GM10266 (cell line): Measurements from ENCODE around the gene C11orf24.

ENCODE experiments used
- DNase-seq: peaks from one replicate; pipeline ENCODE4 v3.0.0; 2012; ENCODE audit errors: extremely low spot score
- TF ChIP-seq, protein P1 (sequence below): IDR thresholded peaks from 2 replicates; pipeline ENCODE4 v1.5.1; 2012; ENCODE audit warnings: mild to moderate bottlenecking, low read depth; ENCODE audit not compliant: control insufficient read depth, insufficient read depth; ENCODE audit errors: missing control alignments

Gene C11orf24

DNA sequence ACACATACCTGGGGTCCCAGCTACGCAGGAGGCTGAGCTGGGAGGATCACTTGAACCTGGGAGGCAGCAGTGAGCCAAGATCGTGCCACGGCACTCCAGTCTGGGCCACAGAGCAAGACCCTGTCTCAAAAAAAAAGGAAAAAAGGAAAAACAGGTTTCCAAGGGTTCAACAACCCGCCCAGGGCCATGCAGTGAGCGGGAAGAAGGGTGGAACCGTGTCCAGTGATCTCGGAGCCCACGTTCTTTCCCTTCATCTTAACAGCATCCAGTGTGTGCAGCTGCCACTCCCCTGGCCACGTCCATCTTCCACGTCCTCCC is 25.7 kb upstream of the C11orf24 start:
- TF ChIP-seq, protein P1, sequence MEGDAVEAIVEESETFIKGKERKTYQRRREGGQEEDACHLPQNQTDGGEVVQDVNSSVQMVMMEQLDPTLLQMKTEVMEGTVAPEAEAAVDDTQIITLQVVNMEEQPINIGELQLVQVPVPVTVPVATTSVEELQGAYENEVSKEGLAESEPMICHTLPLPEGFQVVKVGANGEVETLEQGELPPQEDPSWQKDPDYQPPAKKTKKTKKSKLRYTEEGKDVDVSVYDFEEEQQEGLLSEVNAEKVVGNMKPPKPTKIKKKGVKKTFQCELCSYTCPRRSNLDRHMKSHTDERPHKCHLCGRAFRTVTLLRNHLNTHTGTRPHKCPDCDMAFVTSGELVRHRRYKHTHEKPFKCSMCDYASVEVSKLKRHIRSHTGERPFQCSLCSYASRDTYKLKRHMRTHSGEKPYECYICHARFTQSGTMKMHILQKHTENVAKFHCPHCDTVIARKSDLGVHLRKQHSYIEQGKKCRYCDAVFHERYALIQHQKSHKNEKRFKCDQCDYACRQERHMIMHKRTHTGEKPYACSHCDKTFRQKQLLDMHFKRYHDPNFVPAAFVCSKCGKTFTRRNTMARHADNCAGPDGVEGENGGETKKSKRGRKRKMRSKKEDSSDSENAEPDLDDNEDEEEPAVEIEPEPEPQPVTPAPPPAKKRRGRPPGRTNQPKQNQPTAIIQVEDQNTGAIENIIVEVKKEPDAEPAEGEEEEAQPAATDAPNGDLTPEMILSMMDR: no peak
- no peak for DNase-seq

DNA sequence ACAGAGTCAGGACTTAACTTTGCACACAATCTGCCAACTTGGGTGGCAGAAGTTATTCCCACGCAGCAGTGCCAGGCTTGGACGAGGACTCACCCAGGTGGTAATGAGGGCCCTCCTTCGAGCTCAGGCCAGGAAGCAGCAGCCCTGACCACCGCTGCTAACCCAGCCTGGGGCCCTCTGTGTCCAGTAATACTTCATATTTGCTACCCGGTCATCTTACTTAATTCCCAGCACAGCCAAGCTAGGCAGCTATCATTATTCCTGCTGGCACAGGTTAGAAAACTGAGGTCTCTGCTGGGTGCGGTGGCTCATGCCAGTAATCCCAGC is 25.2 kb upstream of the C11orf24 start:
- no peak for DNase-seq
- TF ChIP-seq, protein P1: no peak

DNA sequence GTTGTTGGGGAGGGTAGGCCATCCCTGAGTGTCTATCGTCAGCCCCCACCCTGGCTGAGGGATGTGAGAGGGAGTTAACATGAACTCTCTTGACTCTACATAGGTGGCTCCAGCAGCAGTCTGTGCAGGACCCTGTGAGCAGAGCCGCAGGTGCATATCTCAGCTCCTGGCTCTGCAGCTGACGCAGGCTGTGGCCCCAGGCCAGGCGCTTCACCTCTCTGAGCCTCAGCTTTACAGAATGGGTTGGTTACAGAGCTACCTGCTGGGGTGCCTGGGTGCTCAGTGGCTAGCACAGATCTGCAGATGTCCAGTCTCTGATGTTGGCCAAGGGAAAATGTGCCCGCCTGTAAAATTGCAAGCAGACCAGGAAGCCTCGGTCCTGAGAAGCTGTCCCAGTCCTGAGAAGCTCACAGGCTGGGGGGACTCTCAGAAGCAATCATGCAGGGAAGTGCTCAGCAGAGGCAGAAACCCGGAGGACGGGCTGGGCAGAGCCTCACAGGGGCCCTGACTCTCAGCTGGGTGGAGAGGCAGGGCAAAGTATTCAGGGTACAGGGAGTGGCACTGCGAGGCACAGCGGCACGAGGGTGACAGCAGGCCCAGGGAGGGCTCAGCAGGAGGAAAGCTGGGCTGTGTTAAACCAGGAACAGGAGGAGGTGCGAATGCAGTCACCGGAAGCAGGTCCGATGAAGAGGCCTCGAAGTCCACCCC is 24.7 kb upstream of the C11orf24 start:
- no peak for DNase-seq
- TF ChIP-seq, protein P1: no peak

GRCh38 chr11:68295940-68296339 is 24.2 kb upstream of the C11orf24 start:
- TF ChIP-seq, protein P1: no peak
- no peak for DNase-seq

DNA sequence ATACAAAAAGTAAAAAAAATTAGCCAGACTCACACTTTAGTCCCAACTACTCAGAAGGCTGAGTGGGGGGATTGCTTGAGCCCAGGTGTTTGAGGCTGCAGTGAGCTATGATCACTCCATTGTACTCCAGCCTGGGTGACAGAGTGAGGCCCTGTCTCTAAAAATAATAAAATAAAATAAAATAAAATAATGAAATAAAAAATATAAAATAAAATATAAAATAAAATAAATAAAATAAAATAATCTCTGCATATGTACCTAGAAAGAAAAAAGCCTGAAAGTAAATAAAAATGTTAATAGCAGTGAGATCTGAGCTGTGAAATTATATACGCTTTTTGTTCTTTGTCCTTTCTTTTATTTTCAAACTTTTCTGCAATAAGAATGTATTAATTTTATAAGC is 23.5 kb upstream of the C11orf24 start:
- TF ChIP-seq, protein P1: no peak

DNA sequence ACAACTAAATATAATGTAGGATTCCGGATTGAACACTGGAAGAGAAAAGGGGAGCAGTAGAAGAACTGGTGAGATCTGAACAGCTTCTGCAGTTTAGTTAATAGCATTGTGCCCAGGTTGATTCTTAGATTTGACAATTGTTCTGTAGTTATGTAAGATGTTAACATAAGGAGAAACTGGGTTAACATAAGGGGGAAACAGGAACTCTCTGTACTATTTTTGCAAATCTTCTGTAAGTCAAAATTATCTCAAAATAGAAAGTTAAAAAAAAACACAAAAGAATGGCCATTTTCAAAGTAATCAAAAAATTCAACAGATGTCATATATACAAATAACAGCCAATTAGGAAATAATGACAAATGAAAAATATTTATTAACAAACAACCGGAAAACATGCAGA is 21.9 kb upstream of the C11orf24 start:
- DNase-seq: no peak
- TF ChIP-seq, protein P1: no peak

More for the DNA sequence above, 23.5 kb upstream of the C11orf24 start:
- DNase-seq: no peak

GRCh38 chr11:68289456-68289855 is 17.7 kb upstream of the C11orf24 start:
- TF ChIP-seq, protein P1: no peak
- no peak for DNase-seq
